K562 (cell line): ENCODE results near the gene CSF1R. TPM values are rescaled to one million over a fixed set of nuclear protein-coding genes. Genes with fewer than 3 reads are reported as not detected.

Experiments used
- ARNT ChIP-seq, 2 experiments: fragments of 450-650 bp; IDR thresholded peaks; 2 replicates each; pipeline ENCODE4 v1.6.1; 2016; ENCODE audit warnings: mild to moderate bottlenecking in 1 of 2
- ATF1 ChIP-seq, 2 experiments: fragments of 450-650 bp in 1 of 2; IDR thresholded peaks; 2 replicates each; pipeline ENCODE4 v1.6.1; 2016; ENCODE audit warnings: missing compliant biosample characterization in 1 of 2, missing genetic modification characterization in 1 of 2
- ATF7 ChIP-seq: fragments of 450-650 bp; IDR thresholded peaks from 2 replicates; pipeline ENCODE4 v1.7.1; 2014; ENCODE audit warnings: mild to moderate bottlenecking, moderate library complexity
- CEBPB ChIP-seq: fragments of 450-650 bp; IDR thresholded peaks from 2 replicates; pipeline ENCODE4 v1.6.1; 2016; ENCODE audit warnings: missing genetic modification characterization, missing compliant biosample characterization
- JUND ChIP-seq, 2 experiments: IDR thresholded peaks; 2 replicates in 1 of 2; 3 replicates in 1 of 2; pipeline ENCODE4 v1.6.1; 2011; ENCODE audit warnings: borderline replicate concordance in 2 of 2, low read depth in 2 of 2, low read length in 2 of 2, improper control_type of control experiment in 1 of 2, missing biosample characterization in 1 of 2, missing genetic modification characterization in 1 of 2, missing genetic modification reagents in 1 of 2
- MAFK ChIP-seq: IDR thresholded peaks from 2 replicates; pipeline ENCODE4 v1.6.1; 2011; ENCODE audit warnings: low read length, improper control_type of control experiment
- MYNN ChIP-seq, 2 experiments: sonication (generic); formaldehyde crosslinking in 1 of 2; IDR thresholded peaks; 2 replicates each; pipeline versions ENCODE4 v1.5.0 to v1.6.1; 2016 to 2020; ENCODE audit warnings: antibody characterized with exemption in 1 of 2, missing genetic modification reagents in 1 of 2
- NCOA4 ChIP-seq: fragments of 450-650 bp; IDR thresholded peaks from 2 replicates; pipeline ENCODE4 v1.6.1; 2018; ENCODE audit warnings: mild to moderate bottlenecking; ENCODE audit not compliant: partially characterized antibody
- PHB2 ChIP-seq: fragments of 450-650 bp; IDR thresholded peaks from 2 replicates; pipeline ENCODE4 v1.6.1; 2017; ENCODE audit warnings: low read depth
- PHF8 ChIP-seq: fragments of 200-600 bp; sonication (generic); IDR thresholded peaks from 2 replicates; pipeline ENCODE4 v1.6.1; 2012; ENCODE audit warnings: mixed run types, mild to moderate bottlenecking, inconsistent platforms, low read length, moderate library complexity, borderline replicate concordance
- POLR3G ChIP-seq: IDR thresholded peaks from 2 replicates; pipeline ENCODE4 v1.6.1; 2011; ENCODE audit not compliant: insufficient read length, insufficient replicate concordance; ENCODE audit errors: extremely low read depth
- SMAD2 ChIP-seq: fragments of 150-350 bp; IDR thresholded peaks from 2 replicates; pipeline ENCODE4 v1.6.1; 2014; ENCODE audit warnings: low read depth, mild to moderate bottlenecking, low read length
- SNIP1 ChIP-seq: fragments of 450-650 bp; IDR thresholded peaks from 2 replicates; pipeline ENCODE4 v1.7.1; 2017; ENCODE audit warnings: low read depth, mild to moderate bottlenecking
- polyA plus RNA-seq, 8 experiments: library from polyadenylated mRNA; depleted of rRNA in 4 of 8; stranded (reverse) in 5 of 8; unstranded in 3 of 8; fragments of >200 nt; fragmentation: Nextera tagmentation in 2 of 8; fragmentation: Illumina TruSeq in 1 of 8; extraction: Ambion mirVana in 2 of 8; extraction: Trizol in 1 of 8; gene quantifications; 2 replicates each; pipeline versions ENCODE4 v1.2.1 to v1.2.3, GENCODE V29; 2011 to 2014; ENCODE audit warnings: inconsistent platforms in 1 of 8, missing spikeins in 1 of 8
- total RNA-seq, 7 experiments: library from RNA; depleted of rRNA in 6 of 7; stranded (reverse); fragments of >200 nt in 6 of 7; fragmentation: Illumina TruSeq in 2 of 7; extraction: Trizol in 2 of 7; gene quantifications; 2 replicates each; pipeline versions ENCODE4 v1.2.1 to v1.2.3, GENCODE V29; 2011 to 2021; ENCODE audit warnings: low replicate concordance in 1 of 7
- TF ChIP-seq, protein P1 (sequence below), 2 experiments: fragments of 450-650 bp; formaldehyde crosslinking in 1 of 2; IDR thresholded peaks; 2 replicates each; pipeline versions ENCODE4 v1.4.0 to v1.6.1; 2014 to 2020; ENCODE audit warnings: mild to moderate bottlenecking in 2 of 2, borderline replicate concordance in 1 of 2, low read depth in 1 of 2
- TF ChIP-seq, protein P2 (sequence below): sonication (generic); formaldehyde crosslinking; IDR thresholded peaks from 2 replicates; pipeline ENCODE4 v1.8.1; 2023; ENCODE audit warnings: missing genetic modification reagents, mild to moderate bottlenecking, borderline replicate concordance

CSF1R gene
- total and polyA plus RNA-seq, 9 of the 15 experiments (the other 6 are each of a cell fraction or from before 2014, with no cell fraction given): 0.03 to 0.64 (median 0.20) TPM; not detected in 6

- TF ChIP-seq, protein P1, sequence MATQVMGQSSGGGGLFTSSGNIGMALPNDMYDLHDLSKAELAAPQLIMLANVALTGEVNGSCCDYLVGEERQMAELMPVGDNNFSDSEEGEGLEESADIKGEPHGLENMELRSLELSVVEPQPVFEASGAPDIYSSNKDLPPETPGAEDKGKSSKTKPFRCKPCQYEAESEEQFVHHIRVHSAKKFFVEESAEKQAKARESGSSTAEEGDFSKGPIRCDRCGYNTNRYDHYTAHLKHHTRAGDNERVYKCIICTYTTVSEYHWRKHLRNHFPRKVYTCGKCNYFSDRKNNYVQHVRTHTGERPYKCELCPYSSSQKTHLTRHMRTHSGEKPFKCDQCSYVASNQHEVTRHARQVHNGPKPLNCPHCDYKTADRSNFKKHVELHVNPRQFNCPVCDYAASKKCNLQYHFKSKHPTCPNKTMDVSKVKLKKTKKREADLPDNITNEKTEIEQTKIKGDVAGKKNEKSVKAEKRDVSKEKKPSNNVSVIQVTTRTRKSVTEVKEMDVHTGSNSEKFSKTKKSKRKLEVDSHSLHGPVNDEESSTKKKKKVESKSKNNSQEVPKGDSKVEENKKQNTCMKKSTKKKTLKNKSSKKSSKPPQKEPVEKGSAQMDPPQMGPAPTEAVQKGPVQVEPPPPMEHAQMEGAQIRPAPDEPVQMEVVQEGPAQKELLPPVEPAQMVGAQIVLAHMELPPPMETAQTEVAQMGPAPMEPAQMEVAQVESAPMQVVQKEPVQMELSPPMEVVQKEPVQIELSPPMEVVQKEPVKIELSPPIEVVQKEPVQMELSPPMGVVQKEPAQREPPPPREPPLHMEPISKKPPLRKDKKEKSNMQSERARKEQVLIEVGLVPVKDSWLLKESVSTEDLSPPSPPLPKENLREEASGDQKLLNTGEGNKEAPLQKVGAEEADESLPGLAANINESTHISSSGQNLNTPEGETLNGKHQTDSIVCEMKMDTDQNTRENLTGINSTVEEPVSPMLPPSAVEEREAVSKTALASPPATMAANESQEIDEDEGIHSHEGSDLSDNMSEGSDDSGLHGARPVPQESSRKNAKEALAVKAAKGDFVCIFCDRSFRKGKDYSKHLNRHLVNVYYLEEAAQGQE (IDR thresholded peaks at IDR 0.05; ENCODE audit: borderline replicate concordance): peak; percentile 62
- TF ChIP-seq, protein P1 (CRISPR knock-in tag; IDR thresholded peaks at IDR 0.05; ENCODE audit: low read depth): no peak
- TF ChIP-seq, protein P2, sequence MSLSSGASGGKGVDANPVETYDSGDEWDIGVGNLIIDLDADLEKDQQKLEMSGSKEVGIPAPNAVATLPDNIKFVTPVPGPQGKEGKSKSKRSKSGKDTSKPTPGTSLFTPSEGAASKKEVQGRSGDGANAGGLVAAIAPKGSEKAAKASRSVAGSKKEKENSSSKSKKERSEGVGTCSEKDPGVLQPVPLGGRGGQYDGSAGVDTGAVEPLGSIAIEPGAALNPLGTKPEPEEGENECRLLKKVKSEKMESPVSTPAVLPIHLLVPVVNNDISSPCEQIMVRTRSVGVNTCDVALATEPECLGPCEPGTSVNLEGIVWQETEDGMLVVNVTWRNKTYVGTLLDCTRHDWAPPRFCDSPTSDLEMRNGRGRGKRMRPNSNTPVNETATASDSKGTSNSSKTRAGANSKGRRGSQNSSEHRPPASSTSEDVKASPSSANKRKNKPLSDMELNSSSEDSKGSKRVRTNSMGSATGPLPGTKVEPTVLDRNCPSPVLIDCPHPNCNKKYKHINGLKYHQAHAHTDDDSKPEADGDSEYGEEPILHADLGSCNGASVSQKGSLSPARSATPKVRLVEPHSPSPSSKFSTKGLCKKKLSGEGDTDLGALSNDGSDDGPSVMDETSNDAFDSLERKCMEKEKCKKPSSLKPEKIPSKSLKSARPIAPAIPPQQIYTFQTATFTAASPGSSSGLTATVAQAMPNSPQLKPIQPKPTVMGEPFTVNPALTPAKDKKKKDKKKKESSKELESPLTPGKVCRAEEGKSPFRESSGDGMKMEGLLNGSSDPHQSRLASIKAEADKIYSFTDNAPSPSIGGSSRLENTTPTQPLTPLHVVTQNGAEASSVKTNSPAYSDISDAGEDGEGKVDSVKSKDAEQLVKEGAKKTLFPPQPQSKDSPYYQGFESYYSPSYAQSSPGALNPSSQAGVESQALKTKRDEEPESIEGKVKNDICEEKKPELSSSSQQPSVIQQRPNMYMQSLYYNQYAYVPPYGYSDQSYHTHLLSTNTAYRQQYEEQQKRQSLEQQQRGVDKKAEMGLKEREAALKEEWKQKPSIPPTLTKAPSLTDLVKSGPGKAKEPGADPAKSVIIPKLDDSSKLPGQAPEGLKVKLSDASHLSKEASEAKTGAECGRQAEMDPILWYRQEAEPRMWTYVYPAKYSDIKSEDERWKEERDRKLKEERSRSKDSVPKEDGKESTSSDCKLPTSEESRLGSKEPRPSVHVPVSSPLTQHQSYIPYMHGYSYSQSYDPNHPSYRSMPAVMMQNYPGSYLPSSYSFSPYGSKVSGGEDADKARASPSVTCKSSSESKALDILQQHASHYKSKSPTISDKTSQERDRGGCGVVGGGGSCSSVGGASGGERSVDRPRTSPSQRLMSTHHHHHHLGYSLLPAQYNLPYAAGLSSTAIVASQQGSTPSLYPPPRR (CRISPR knock-in tag): no peak
- TF ChIP-seq CEBPB (tag) (peak; percentile 48; the same call in 1 of the 2 replicates), ATF1 (CRISPR knock-in tag; IDR thresholded peaks at IDR 0.05) (no peak), ATF1 (tag; IDR thresholded peaks at IDR 0.05) (0 out of 2 replicates have a peak, but pooled peaks have one; percentile 23), NCOA4 (no peak), JUND (IDR thresholded peaks at IDR 0.05; ENCODE audit: borderline replicate concordance, low read depth, low read length) (peak; percentile 23; the same call in 1 of the 2 replicates), JUND (tag; IDR thresholded peaks at IDR 0.05; ENCODE audit: borderline replicate concordance, low read depth, low read length) (peak; percentile 17; the same call in 1 of the 3 replicates), POLR3G (no peak), MYNN (IDR thresholded peaks at IDR 0.05) (no peak), MYNN (CRISPR knock-in tag; IDR thresholded peaks at IDR 0.05) (no peak), PHF8 (no peak), ARNT (IDR thresholded peaks at IDR 0.05) (no peak), PHB2 (no peak), ATF7 (0 out of 2 replicates have a peak, but pooled peaks have one; percentile 23), SNIP1 (no peak), MAFK (no peak), SMAD2 (no peak)
These were observed 35.8 kb upstream of the CSF1R start (continued) for GRCh38 chr5:150122158-150122510.
